OCI-LY1 (cell line): ENCODE results near the gene LTF.

ENCODE experiments used
- H2AFZ ChIP-seq: fragments of 200-600 bp; sonication (generic), shearing (Covaris generic); 2 replicates; pipeline ENCODE4 v1.6.0; 2014; ENCODE audit warnings: antibody characterized with exemption, mild to moderate bottlenecking, low read length
- H3F3A ChIP-seq: fragments of 200-600 bp; sonication (generic), shearing (Covaris generic); 2 replicates; pipeline ENCODE4 v1.6.0; 2014; ENCODE audit warnings: mild to moderate bottlenecking, antibody characterized with exemption, low read length, moderate library complexity; ENCODE audit not compliant: insufficient read depth
- H3K27ac ChIP-seq: fragments of 200-600 bp; sonication (generic); 2 replicates; pipeline ENCODE4 v1.5.1; 2014; ENCODE audit warnings: low read length, mixed run types, mild to moderate bottlenecking, low read depth; ENCODE audit not compliant: poor library complexity, severe bottlenecking
- H3K27me3 ChIP-seq: fragments of 200-600 bp; sonication (generic); 2 replicates; pipeline ENCODE4 v1.6.0; 2014; ENCODE audit warnings: antibody characterized with exemption, mild to moderate bottlenecking, low read length, moderate library complexity; ENCODE audit not compliant: insufficient read depth
- H3K36me3 ChIP-seq: fragments of 200-600 bp; sonication (generic); 2 replicates; pipeline ENCODE4 v1.6.1; 2014; ENCODE audit warnings: mild to moderate bottlenecking, antibody characterized with exemption, low read length, moderate library complexity, mixed read lengths; ENCODE audit not compliant: insufficient read depth
- H3K4me1 ChIP-seq: fragments of 200-600 bp; sonication (generic); 2 replicates; pipeline ENCODE4 v1.5.1; 2014; ENCODE audit warnings: mild to moderate bottlenecking, low read length, moderate library complexity; ENCODE audit not compliant: insufficient read depth, severe bottlenecking
- H3K4me2 ChIP-seq: fragments of 200-600 bp; sonication (generic), shearing (Covaris generic); 2 replicates; pipeline ENCODE4 v1.6.1; 2014; ENCODE audit warnings: low read length
- H3K4me3 ChIP-seq: fragments of 200-600 bp; sonication (generic); 2 replicates; pipeline ENCODE4 v1.5.1; 2014; ENCODE audit warnings: low read length, low read depth, mild to moderate bottlenecking, mixed read lengths; ENCODE audit not compliant: poor library complexity, severe bottlenecking
- H3K79me2 ChIP-seq: fragments of 200-600 bp; shearing (Covaris generic); 2 replicates; pipeline ENCODE4 v1.6.1; 2016; ENCODE audit warnings: mixed run types, low read length, mixed read lengths; ENCODE audit not compliant: insufficient read depth
- H3K9ac ChIP-seq: fragments of 200-600 bp; sonication (generic), shearing (Covaris generic); 2 replicates; pipeline ENCODE4 v1.6.1; 2014; ENCODE audit warnings: mild to moderate bottlenecking, low read length, mixed read lengths
- H3K9me2 ChIP-seq: fragments of 200-600 bp; sonication (generic), shearing (Covaris generic); 2 replicates; pipeline ENCODE4 v1.6.1; 2014; ENCODE audit warnings: low read depth, mild to moderate bottlenecking, low read length, mixed read lengths
- H3K9me3 ChIP-seq: fragments of 200-600 bp; shearing (Covaris generic); 2 replicates; pipeline ENCODE4 v1.6.1; 2014; ENCODE audit warnings: low read length, mixed read lengths
- H4K20me1 ChIP-seq: fragments of 200-600 bp; sonication (generic), shearing (Covaris generic); 2 replicates; pipeline ENCODE4 v1.6.0; 2016; ENCODE audit warnings: mild to moderate bottlenecking, low read length; ENCODE audit not compliant: insufficient read depth
- CTCF ChIP-seq: fragments of 200-600 bp; sonication (generic), shearing (Covaris generic); IDR thresholded peaks from 2 replicates; pipeline ENCODE4 v1.5.1; 2017; ENCODE audit warnings: mild to moderate bottlenecking, antibody characterized with exemption, low read length, moderate library complexity, mixed read lengths
- EZH2 ChIP-seq: fragments of 200-600 bp; sonication (generic), shearing (Covaris generic); IDR thresholded peaks from 2 replicates; pipeline ENCODE4 v1.8.0; 2017; ENCODE audit warnings: borderline replicate concordance, mixed run types, mild to moderate bottlenecking, antibody characterized with exemption, low read length, moderate library complexity, mixed read lengths

The LTF gene

DNA sequence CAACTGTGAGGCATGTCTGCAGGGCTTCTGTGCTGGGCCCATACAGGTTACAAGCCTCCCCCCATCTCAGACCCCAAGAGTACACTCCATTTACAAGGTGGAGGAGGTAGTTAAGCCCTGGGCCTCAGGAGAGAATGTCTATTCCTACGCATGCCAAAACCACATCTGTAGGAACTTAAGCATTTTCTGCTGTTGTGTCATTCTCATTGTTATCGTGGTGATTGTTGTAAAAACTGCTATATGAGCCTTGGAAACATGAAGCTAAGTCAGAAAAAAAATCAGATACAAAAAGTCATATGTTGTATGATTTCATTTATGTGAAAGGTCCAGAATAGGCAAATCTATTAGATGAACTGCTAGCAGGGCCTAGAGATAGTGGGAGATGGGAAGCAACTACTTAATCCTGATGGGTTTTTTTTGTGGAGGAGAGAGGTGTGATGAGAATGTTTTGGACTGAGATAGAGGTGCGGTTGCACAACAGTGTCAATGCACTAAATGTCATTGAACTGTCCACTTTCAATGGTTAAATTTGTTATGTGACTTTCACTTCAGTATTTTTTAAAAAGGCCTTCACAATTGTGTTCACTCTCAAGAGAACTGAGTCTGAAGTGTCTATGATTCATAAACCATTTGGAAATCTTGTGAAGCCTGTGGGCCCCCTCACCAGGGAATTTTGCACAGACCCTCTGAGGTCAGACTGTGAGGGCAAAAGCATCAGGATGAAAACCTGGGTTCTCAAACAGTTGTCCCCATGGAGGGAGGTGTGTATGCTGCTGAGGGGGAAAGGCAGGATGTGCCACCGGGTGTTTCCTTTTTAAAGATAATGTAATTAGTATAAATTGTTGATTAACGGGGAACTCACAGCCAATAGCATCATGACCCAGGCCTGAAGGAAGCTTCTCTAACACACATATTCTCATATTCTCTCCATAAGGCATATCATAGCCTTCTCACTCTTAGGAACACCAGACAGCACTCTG is 36.2 kb upstream of the LTF start:
- Histone ChIP-seq H3K9ac (no peak overlapping the region), H3K79me2 (no peaks in the 10 kb centered on the region), H3K4me2 (no peak overlapping the region), H4K20me1 (no peaks in the 10 kb centered on the region), H2AFZ (no peak overlapping the region), H3K27me3 (no peaks in the 10 kb centered on the region), H3K9me3 (no peaks in the 10 kb centered on the region), H3K4me1 (no peaks in the 10 kb centered on the region), H3K4me3 (no peak overlapping the region), H3F3A (no peaks in the 10 kb centered on the region), H3K9me2 (no peaks in the 10 kb centered on the region), H3K36me3 (no peaks in the 10 kb centered on the region), H3K27ac (no peak overlapping the region)
- no peak for TF ChIP-seq CTCF
- TF ChIP-seq EZH2, result no peak

GRCh38 chr3:46498916-46499519 is 34.3 kb upstream of the LTF start:
- no peak overlapping the region for H2AFZ ChIP-seq
- no peaks in the 10 kb centered on the region for H3K4me1 ChIP-seq
- no peaks in the 10 kb centered on the region for H3K79me2 ChIP-seq
- TF ChIP-seq CTCF (no peak), EZH2 (no peak)
- no peak overlapping the region for H3K27ac ChIP-seq
- no peaks in the 10 kb centered on the region for H3K9me2 ChIP-seq
- no peaks in the 10 kb centered on the region for H3K36me3 ChIP-seq
- H3K4me2 ChIP-seq, result no peak overlapping the region
- no peaks in the 10 kb centered on the region for H3K27me3 ChIP-seq
- no peak overlapping the region for H3K9ac ChIP-seq
- H4K20me1 ChIP-seq, result no peaks in the 10 kb centered on the region
- H3K4me3 ChIP-seq, result no peak overlapping the region
- H3F3A ChIP-seq, result no peaks in the 10 kb centered on the region
- H3K9me3 ChIP-seq, result no peaks in the 10 kb centered on the region

- no peaks in the 10 kb centered on the region for H3K36me3 ChIP-seq
- H3K27ac ChIP-seq, result no peak within 1 kb of the TSS
- no peaks in the 10 kb centered on the region for H3K79me2 ChIP-seq
- no peaks in the 10 kb centered on the region for H3K4me1 ChIP-seq
- H3K9me2 ChIP-seq, result no peaks in the 10 kb centered on the region
- H2AFZ ChIP-seq, result no peak within 1 kb of the TSS
- no peaks in the 10 kb centered on the region for H4K20me1 ChIP-seq
- H3K9me3 ChIP-seq, result no peaks in the 10 kb centered on the region
- H3K4me2 ChIP-seq, result no peak within 1 kb of the TSS
- no peaks in the 10 kb centered on the region for H3K27me3 ChIP-seq
- H3F3A ChIP-seq, result no peaks in the 10 kb centered on the region
- no peak within 1 kb of the TSS for H3K4me3 ChIP-seq
- H3K9ac ChIP-seq, result no peak within 1 kb of the TSS
- TF ChIP-seq CTCF (no peak), EZH2 (no peak)
These were observed 33.0 kb upstream of the LTF start, which contains the start of gene RTP3 for GRCh38 chr3:46497556-46498265. RTP3 (plus strand) TSS chr3:46497976; CDS start chr3:46498063, 87 bp downstream.
